HT1080 (cell line): ENCODE results near the gene VPS9D1. TPM values are rescaled to one million over a fixed set of nuclear protein-coding genes. Genes with fewer than 3 reads are reported as not detected.
"Not testable (repeated sequence)": the region's sequence is repeated elsewhere in the genome, so short reads cannot be mapped to it uniquely, and the experiment has no call there.

ENCODE experiments used
- DNase-seq: peaks from one replicate; pipeline ENCODE4 v3.0.0-alpha.2; 2015; ENCODE audit warnings: low read depth
- total RNA-seq: library from RNA; depleted of rRNA; stranded (reverse); fragments of >200 nt; shearing (Covaris generic); gene quantifications from 2 replicates; pipeline ENCODE4 v1.2.3, GENCODE V29; 2014

VPS9D1 gene
- total RNA-seq, 1 experiment from 2014 or later: 16.0 TPM

DNA sequence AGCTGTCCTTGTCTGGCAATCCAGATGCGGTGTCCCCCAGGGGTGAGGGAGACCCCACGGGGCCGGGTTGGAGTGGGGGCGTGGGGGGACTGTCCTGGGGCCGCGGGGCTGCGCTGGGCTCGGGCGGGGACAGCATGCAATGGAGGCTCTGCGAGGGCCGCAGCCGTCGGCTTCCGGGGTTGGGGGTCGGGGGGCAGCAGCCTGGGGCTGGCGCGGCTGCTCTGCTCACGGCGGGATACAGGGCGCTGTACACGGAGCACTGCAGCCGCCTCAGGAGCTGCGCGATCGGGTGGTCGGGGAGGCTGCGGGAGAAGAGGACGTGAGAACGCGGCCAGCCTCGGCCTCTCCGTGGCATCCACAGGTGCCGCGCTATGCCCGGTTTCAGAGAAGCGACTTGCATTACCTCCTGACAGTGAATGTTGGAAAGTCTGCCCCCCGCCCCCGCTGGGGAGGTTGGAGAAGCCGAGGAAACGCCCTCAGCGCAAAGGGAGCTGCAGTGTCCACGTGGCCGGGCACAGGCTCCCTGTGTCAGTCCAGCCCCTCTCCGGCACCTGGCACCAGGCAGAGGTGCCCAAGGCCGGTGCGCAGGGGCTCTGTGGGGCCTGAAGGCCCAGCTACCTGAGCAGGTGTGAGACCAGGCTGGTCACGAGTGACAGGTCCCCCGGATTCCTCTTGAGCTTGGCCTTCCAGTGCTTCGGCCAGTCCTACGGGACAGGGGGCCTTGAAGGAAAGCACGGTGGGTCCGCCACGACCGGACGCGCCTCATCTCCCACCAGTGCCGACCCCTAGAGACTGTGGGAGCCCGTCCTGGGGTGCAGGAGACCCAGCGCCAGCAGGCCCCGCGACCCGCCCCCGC is 9.8 kb downstream of the VPS9D1 start:
- DNase-seq: no peak

GRCh38 chr16:89709716-89710432 is 10.8 kb downstream of the VPS9D1 start:
- DNase-seq: no peak

- DNase-seq: no peak
Measured at GRCh38 chr16:89709166-89709565, 11.5 kb downstream of the VPS9D1 start.

DNA sequence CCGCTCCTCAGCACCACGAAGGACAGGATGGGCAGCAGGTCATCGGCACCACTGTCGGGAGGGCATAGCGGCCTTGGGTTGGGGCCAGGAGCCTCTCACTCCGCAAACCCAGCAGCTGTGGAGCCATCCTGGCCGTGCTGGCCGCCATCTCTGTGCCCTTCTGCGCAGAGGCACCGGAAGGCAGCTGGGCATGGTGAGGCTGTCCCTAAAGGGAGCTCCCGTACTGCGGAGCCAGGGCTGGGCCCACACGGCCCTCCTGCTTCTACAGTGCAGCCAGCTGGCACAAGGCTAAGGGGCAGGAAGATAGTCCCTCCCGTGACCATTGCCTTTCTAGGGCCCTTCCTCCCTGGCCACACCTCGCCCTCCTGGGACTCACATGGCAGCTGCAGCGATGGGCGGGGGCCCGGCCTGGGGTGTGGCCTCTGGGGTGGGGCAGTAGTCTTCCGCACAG is 12.2 kb downstream of the VPS9D1 start:
- DNase-seq: no peak

GRCh38 chr16:89707695-89708094 is 13.0 kb downstream of the VPS9D1 start:
- DNase-seq: no peak

GRCh38 chr16:89706518-89707260 is 14.0 kb downstream of the VPS9D1 start:
- no peak for DNase-seq

DNA sequence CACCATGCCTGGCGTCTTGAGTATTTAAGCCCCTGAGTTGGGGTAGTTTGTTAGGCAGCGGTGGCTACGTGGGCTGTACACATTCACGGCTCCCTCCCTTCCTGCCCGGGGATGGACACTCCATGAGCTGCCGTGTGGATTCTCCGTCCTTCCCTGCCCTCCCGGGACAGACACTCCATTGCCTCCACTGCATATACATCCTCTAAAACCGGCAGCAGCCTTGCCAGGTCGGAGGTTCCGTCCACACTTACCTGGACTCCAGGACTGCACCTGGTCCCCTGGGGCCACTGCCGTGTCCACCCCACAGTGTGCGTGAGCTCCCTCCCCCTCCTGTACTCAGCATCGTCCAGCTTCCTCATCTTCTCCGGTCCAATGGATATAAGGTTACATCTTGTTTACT is 15.7 kb downstream of the VPS9D1 start:
- no peak for DNase-seq

- no peak for DNase-seq
Measured at GRCh38 chr16:89704281-89704680, 16.4 kb downstream of the VPS9D1 start.

DNA sequence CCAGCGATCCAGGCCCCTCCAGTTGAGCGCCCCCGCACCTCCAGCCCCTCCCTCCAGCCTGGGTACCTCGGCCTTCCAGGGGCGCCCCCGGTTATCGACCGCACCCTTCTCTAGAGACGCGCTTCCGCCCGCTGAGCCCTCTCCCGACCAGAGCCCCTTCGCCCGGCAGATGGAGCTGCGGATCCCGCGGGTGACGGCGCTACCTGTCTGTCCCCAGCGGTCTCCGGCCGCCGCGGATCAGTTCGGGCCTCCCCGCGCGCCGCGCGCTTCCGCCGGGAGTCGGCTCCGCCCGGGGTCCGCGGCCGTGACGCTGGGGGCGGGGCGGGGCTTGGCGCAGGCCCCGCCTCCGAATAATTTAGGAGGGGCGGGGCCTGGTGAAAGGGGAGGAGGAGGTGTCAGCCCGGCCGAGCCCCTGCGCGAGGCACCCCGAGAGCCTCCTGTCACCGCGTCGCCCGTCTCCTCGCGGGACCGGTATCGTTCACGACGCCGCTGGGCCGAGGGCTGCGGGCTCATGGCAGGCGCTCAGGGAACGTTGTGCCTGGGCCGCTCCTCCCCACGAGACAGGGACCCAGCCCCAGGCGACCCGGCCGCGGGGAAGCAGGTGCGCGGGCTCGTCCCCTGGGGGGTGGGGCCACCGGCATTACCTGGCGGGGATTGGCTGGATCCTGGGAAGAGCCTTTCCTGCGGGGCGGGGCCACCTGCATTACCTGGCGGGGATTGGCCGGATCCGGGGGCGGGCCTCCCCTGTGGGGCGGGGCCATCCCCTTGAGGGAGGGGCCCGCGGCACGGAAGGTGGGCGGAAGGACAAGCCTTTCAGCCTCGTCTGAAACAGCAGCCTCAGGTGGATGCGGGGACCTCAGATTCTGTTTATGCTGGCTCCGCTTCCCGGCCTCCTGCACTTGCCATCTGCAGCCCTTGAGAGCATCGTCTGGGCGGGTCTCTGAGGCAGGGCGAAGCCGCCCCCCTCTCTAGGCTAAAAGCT is 19.0 kb downstream of the VPS9D1 start, which contains the start of gene SPATA2L:
Gene SPATA2L, minus strand, starts transcription at position 281 of the 982 bp plus-strand sequence. CDS start 473 bp downstream, outside the sequence.
- peak; percentile 83 for DNase-seq

DNA sequence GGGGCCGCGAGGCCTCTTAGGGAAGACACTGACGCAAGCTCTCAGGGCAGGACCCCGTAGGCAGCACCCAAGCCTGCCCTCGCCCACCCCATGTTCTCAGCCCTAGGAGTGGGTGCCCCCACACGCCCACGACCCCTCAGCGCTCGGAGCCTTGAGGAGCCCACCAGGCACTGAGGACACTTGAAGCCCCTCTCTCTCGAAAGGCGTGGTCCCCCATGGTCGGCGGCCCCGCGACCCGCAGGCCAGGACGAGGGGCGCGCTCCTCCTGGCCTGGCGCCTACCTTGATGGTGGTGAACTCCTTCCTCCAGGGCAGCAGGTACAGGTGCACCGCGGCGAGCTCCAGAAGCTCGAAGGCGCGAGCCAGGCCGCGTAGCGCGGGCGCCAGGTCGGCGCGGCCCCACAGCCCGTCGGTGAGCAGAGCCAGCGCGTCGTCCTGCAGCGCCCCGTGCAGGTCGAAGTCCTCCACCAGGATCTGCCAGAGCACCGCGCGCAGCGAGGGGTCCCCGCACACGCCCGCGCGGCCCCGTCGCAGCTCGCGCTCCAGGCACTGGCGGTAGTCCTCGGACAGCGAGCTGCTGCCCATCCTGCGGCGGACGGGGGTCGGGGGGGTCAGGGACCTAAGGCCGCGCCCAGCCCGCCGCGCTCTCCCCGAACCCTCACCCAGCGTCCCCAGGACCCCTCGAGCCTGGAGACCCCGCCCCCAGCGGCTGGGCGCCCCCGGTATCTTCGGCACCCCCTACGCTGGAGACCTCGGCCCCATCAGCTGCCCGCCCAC is 19.9 kb downstream of the VPS9D1 start:
- no peak for DNase-seq

GRCh38 chr16:89700100-89700648 is 20.5 kb downstream of the VPS9D1 start:
- DNase-seq: peak; percentile 96

DNA sequence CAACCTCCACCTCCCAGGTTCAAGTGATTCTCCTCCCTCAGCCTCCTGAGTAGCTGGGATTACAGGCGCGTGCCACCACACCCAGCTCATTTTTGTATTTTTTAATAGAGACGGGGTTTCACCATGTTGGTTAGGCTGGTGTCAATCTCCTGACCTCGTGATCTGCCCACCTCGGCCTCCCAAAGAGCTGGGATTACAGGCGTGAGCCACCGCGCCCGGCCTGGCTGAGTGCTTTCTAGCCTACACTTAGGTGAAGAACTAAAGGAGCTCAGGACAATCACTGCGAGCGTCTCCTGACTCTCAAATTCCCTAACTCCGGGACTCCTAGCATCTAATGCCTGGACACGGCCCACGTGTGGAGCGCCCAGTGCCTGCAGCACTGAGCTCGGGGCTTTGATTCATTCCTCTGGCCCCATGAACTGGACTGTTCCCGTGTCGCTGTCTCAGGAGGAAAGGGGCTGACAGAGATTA is 21.0 kb downstream of the VPS9D1 start:
- DNase-seq: not testable (repeated sequence)

DNA sequence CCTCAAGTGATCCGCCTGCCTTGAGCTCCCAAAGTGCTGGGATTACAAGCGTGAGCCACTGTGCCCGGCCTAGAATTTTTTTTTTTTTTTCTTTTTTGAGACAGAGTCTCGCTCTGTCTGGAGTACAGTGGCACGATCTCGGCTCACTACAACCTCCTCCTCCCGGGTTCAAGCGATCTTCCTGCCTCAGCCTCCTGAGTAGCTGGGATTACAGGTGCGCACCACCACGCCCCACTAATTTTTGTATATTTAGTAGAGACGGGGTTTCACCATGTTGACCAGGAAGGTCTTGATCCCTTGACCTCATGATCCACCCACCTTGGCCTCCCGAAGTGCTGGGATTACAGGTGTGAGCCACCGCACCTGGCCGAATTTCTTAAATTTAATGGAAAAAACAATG is 22.0 kb downstream of the VPS9D1 start:
- DNase-seq: not testable (repeated sequence)

- DNase-seq: no peak
Measured at GRCh38 chr16:89697616-89698331, 22.9 kb downstream of the VPS9D1 start.

DNA sequence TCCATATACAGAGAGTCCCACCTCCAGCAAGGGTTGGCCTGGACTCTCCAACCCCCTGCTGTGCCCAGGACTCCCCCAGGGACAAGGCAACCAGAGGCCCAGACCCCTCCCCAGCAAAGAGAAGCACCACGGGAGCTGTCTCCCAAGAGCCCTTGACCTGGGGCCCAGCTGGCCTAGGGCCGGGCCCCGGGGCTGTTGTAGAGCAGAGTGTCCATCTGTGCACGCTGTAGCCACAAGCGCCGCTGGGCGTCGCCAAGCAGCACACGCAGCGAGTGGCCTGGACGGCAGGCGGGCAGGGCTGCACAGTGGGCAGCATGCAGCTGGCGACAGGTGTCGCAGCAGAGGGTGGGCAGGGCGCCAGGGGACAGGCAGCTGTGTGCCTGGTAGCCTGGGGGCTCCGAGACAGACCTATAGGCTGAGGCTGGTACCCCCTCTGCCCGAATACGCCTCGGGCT is 23.5 kb downstream of the VPS9D1 start:
- no peak for DNase-seq

GRCh38 chr16:89696670-89697128 is 24.0 kb downstream of the VPS9D1 start:
- DNase-seq: no peak

DNA sequence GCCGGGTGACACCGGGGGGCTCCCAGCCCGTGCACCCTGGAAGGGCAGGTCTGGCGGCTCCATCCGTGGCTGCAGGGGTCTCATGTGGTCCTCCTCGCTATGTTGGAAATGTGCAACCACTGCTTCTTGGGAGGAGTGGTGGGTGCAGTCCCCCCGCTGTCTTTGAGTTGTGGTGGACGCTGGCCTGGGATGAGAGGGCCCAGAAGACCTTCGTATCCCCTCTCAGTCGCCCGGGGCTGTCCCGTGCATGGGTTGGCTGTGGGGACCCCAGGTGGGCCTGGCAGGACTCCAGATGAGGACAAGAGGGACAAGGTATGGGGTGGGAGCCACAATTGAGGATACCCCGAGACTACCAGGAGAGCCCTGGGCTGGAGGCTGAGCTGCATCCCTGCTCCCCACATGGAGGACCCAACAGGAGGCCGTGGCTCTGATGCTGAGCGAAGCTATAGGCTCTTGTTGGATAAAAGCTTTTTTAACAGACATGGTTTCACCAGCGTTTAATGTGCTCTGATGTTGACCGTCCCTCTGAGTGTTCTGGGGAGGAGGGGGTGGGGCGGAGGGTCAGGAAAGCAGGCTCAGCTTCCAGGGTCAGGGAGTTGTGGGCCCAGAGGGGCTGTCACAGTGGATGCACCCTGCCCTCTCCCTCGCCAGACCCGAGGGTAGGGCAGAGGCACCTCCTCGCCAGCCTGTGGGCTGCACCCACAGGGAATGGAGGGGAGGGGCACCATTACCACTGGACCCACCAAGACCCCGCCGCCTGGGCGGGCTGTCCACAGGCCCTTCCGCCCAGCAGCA is 24.6 kb downstream of the VPS9D1 start:
- no peak for DNase-seq
